CD4-positive, alpha-beta T cell treated with Interferon alpha-2 for 1 hour (primary cell): ENCODE data around the gene TDRD6.
"Not testable (repeated sequence)": the region's sequence is repeated elsewhere in the genome, so short reads cannot be mapped to it uniquely, and the experiment has no call there.

Experiments used
- DNase-seq, 2 donors: peaks; one replicate each; pipeline ENCODE4 v3.0.0-alpha.2; 2020 to 2022

Gene TDRD6

DNA sequence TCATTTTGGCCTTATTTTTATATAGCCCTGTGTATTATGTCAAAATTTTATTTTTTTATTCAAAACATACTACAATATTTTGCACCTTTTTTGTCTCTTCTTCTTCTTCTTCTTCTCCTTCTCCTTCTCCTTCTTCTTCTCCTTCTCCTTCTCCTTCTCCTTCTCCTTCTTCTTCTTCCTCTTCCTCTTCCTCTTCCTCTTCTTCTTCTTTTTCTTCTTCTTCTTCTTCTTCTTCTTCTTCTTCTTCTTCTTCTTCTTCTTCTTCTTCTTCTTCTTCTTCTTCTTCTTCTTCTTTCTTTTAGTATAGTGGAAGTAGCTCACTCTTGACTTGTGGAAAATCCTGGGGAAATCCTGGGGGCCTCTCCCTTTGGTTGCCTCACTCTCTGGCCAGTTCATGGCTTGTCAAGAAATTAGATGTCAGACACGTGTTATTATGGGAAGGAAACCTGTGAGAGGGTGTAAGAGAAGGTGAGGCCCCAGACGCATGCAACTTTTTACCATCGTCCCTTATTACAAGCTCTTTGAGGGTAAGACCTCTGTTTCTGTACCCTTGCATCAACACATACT lies 56.6 kb downstream of the TDRD6 start:
- not testable (repeated sequence) for DNase-seq

DNA sequence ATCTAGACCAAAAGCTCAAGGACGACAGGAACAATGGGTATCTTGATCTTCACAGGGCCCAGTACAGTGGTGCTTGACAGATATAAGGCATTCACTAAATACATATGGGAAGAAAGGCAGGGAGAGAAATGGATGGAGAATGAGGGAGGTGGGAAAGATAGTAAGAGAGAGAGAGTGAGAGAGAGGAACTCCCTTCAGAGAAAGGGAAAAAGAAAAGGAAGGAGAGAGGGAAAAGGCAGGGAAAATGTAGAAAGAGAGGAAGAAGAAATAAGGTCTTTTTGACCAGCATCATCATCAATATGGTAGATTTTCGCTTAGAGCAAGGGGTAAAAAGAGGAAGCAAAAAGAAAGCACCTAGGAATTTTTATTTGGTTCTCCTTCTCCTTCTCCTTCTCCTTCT lies 58.3 kb downstream of the TDRD6 start:
- DNase-seq = no peak

DNA sequence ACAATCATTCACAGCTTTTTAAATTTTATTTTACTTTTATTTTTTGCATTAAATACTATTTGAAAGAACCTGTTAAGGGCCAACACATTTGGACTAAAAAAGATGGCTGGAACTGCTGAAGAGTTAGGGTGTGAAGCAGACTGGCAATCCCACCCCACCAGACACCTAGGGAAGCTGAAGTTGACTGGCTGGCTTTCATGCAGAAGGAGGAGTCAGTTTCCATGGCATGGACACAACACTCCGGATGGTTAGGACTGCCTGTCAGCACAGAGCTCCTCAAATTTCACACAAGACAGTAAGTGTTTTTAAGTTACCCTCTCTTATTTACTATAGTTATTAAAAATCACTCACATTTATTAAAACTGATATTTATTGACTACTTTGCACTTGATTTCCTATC lies 59.0 kb downstream of the TDRD6 start, which contains the start of gene ANKRD66:
Gene ANKRD66, plus strand, starts transcription at position 238 of the 400 bp plus-strand sequence. CDS start 5,016 bp downstream, outside the sequence.
- DNase-seq = no peak

DNA sequence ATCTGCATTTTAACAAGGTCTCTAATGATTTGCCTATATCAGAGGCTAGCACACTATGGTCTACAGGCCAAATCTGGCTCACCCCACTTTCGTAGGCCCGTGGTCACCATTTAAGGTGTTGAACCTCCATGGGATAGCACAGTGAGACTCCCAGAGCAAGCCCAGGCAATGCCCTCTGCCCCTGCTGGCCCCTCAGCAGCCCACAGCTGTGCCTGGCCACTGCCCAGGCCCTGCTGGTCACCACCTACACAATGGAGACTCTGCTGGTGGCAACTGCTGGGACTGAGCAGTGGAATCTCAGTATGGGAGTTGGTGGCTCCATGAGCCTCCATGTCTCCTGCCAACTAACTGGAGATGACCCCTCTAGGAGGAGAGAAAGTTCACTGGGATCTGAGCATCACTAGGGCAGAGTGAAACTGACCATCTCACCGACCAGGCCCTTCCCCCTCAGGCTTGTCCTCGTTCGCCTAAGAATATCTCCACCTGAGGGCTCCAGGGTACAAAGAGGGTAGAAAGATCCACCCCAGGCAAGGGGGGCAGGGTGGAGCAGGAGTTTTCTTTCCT lies 61.3 kb downstream of the TDRD6 start:
- no peak for DNase-seq

DNA sequence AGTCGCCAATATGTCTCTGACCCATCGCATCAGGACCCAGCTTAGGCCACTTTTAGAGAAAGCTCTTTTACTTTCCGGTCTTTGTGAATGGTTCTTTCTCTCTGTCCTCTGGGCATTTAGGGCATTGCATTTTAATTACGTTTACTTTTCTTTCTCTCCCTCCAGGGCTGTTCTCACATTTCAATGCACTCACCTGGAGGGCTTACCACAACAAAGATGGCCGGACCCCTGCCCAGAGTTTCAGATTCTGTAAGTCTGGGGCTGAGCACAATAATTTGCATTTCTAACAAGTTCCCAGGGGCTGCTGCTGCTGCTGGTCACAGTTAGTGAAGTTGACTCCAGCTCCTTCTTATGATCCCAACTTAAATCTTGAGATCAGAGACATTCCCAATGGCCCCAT lies 62.0 kb downstream of the TDRD6 start:
- DNase-seq = no peak

DNA sequence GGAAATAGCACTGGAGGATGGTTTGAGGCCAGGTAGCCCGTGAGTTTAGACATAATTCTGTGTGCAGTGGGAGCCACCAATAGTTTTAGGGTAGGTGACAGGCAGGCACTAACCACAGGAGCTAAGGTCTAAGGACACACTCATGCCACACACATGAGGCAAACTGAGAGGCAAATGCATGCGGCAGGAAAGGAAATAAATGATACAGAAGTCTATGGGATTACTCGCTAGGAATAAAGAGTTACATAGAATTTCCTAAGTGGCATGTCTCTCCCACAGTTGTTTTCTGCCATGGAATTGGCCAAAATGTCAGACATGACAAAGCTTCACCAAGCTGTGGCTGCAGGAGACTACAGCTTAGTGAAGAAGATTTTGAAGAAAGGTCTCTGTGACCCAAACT lies 64.0 kb downstream of the TDRD6 start:
- no peak for DNase-seq
